ENCODE results near the gene SNX10.

SNX10 gene

GRCh38 chr7:26367219-26367711, 75.6 kb downstream of the SNX10 start:
- no peak for DNase-seq

GRCh38 chr7:26368542-26368941, 76.9 kb downstream of the SNX10 start:
- DNase-seq, result peak in 1 of 51 donors; percentile 11

- peak in 15 of 51 donors; percentile 6 to 57 (median 17) for DNase-seq
Observed at GRCh38 chr7:26369593-26369992, 77.9 kb downstream of the SNX10 start.

GRCh38 chr7:26370011-26370410, 78.3 kb downstream of the SNX10 start:
- DNase-seq, result no peak

- DNase-seq, result no peak
Observed at GRCh38 chr7:26372249-26372648, 80.6 kb downstream of the SNX10 start.

GRCh38 chr7:26372704-26373103, 81.0 kb downstream of the SNX10 start:
- DNase-seq, result no peak

DNA sequence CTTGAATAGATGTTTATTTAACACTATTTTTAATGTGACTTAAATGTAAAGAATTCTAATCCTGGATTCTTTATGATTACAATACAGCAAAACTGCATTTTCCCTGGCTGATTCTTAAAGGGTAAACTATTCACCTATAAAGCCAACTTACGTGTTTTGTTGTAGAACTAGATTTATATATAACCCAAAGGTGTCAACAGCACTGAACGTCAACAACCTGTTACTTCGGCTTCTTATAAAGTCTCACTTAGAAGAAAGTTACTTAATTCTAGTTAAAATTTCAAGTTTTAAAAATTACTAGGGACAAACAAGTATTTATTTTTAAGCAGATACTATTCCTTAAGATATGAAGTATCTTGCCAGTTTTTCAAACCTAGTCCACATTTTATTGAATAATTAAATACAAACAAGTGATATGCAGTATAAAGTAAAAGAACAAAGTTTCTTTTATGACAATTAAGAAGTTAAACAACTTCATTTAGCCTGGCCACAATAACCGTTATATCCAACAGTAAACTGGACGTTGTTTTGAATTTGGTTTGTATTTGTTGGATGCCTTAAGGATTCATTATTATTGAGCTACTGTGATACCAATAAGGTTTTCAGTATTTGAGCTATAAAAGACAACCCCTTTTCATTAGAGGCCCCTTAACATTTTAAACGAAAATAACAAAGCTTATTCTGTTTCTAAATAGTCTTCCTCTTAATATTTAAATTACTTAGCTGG, 83.1 kb downstream of the SNX10 start:
- no peak for DNase-seq

GRCh38 chr7:26375726-26376174, 84.1 kb downstream of the SNX10 start:
- peak in 2 of 51 donors; percentile 52 to 68 for DNase-seq

- peak in 43 of 51 donors; percentile 16 to 83 (median 61) for DNase-seq
Observed at GRCh38 chr7:26376175-26376917, 84.7 kb downstream of the SNX10 start.

- no peak for DNase-seq
Observed at GRCh38 chr7:26378016-26378415, 86.4 kb downstream of the SNX10 start.

DNA sequence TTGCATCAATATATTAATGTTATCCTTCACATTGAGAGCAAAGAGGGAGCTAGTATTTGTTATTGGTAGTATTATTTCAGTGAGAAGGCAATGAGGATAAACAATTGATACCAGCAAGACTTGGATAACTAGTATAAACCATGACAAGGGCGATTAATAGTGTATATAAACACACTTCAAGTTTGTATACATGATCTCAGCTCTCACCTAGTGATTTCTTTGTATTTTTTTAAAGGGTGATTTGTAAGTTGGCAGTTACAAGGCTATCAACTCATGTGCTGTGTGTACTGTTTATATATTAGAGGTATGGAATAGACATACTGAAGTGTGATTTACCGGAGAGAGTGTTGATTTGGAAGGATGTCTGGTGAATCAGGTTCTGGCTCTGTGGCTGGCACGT, 88.0 kb downstream of the SNX10 start:
- no peak for DNase-seq

- DNase-seq, result no peak
Observed at GRCh38 chr7:26381476-26382353, 90.1 kb downstream of the SNX10 start.

- no peak for DNase-seq
Observed at GRCh38 chr7:26385240-26385639, 93.6 kb downstream of the SNX10 start.

DNA sequence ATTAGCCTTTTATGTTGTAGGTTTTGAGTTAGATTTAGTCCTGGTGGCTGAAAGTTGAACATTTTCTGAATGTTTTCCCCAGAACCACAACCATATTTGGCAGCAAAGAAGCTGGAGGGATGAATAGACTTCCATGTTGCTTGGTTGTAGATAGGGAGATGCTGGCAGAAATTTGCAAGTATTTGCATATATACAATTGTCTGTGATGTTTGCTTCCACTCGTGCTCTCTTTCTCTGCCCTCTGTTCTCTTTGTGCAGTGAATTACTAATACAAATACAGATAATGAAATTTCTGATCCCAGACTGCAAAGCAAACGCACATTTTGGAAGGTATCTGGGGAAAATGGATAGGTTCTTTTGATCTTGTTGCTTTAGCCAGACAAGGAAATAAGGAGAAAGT, 96.1 kb downstream of the SNX10 start:
- DNase-seq, result no peak

DNA sequence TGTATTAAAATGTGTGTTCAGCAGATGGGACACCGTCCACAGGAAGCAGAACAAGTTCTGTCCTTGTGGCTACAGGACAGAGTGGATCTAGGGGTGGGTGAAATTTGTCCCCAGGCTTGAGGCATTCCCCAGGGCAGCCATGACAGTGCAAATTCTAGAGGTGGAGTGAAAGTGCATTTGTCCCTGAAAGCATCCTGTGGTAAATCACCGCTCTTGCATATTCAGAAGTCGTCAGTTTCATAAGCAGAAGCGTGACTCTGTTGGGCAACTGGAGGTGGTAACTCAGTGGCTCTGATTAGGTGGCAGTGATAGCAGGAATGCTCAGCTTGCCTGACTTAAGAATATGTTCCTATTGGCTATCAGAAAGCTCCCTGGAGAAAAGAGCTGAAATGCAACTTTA, 96.6 kb downstream of the SNX10 start:
- DNase-seq, result no peak

GRCh38 chr7:26390016-26390415, 98.4 kb downstream of the SNX10 start:
- no peak for DNase-seq

GRCh38 chr7:26393818-26394217, 102.2 kb downstream of the SNX10 start:
- no peak for DNase-seq

DNA sequence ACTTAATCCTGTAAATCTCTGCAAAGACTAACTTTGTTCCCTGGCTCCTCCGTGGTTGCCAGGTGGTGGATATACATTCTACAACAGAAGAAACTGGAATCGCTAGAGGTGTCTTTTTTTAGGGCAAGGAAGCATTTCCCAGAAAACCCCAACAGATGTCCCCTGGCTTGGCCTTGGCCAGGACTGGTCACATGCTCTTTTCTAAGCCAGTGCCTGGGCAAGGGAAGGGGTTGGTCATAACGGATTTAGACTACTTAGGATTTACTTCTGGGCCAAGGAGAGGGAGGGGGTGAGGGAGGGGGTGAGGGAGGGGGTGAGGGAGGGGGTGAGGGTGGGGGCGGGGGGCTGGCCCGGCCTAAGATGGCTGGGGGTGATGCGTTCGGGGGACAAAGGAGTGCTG, 105.7 kb downstream of the SNX10 start:
- peak in 20 of 51 donors; percentile 2 to 49 (median 18) for DNase-seq

DNA sequence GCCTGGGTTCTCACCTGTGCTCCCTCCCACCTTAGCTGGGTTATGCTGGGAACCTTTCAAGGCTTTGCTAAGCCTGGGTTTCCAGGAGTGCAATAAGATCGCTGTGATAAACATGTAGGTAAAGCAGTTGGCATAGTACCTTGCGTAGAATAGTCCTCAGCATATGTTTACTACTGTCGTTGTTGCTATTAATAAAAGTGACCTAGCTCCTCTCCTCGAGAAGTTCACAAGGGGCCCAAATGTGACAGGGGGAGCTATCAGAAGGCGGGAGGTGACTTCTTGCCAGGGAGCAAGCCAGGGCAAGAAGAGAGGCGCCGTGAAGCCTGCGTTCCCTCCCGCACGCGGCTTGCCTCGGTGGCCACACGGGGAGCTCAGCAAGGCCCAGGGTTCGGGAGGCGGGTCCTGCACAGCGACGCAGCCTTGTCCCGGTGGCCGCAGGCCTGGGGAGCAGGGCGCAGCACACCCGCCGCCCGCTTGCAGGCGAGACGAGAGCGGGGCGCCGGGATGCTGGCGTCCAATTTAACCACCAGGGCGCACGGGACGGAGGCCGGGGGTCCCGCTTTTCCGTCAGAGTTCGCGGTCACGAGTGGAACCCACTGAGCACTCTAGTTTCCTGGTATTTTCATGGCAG, 106.2 kb downstream of the SNX10 start:
- peak in 36 of 51 donors; percentile 10 to 79 (median 51) for DNase-seq

DNA sequence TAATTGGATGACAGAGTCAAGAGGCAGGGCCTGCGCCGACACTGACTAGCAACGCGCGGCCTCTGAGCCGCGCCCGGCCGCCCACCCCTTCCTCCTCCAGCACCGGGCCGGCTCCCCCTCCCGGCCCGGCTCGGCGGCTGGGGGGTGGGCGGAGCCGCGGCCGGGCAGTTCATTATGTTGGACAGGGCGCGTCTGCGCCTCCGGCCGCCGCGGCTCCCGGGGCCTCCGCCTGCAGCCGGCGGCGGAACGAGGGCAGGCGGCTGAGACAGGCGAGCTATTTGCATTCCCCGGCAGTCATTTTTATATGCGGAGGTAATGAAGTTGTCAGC, 106.7 kb downstream of the SNX10 start:
- peak in 35 of 51 donors; percentile 10 to 83 (median 54) for DNase-seq
